GM21360 (cell line): ENCODE data around the gene PROX1.
"Not testable (repeated sequence)": the region's sequence is repeated elsewhere in the genome, so short reads cannot be mapped to it uniquely, and the experiment has no call there.

Experiments used
- ATAC-seq: cut with Tn5 transposase; IDR thresholded peaks from one replicate; pipeline ENCODE4 v1.9.1; 2021; ENCODE audit warnings: mild to moderate bottlenecking, moderate library complexity; ENCODE audit not compliant: unreplicated experiment

PROX1 gene

GRCh38 chr1:214066936-214067335 lies 79.2 kb downstream of the PROX1 start:
- no peak for ATAC-seq

DNA sequence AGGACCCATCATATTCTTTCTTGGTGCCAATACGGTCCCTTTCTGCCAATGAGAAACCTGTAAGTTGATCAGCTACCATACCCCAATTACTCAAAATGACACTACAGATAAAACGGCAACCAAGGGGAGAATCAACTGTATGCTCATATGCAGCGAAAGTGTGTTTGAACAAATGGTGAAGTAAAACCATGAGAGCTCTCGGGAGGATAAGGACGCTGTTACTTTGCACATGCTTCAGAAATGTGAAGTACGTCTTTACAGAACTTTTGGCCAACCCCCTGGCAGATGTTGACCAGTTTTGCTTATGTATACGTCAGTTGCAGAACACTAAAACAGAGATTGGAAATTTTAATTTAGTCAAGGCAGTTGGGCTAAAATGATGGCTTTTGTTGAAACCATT lies 79.6 kb downstream of the PROX1 start:
- no peak for ATAC-seq

- no peak for ATAC-seq
Measured at GRCh38 chr1:214067853-214068703, 80.3 kb downstream of the PROX1 start.

GRCh38 chr1:214068979-214069378 lies 81.2 kb downstream of the PROX1 start:
- ATAC-seq: no peak

- ATAC-seq: no peak
Measured at GRCh38 chr1:214071469-214071868, 83.7 kb downstream of the PROX1 start.

GRCh38 chr1:214072426-214073157 lies 84.8 kb downstream of the PROX1 start:
- ATAC-seq: no peak

DNA sequence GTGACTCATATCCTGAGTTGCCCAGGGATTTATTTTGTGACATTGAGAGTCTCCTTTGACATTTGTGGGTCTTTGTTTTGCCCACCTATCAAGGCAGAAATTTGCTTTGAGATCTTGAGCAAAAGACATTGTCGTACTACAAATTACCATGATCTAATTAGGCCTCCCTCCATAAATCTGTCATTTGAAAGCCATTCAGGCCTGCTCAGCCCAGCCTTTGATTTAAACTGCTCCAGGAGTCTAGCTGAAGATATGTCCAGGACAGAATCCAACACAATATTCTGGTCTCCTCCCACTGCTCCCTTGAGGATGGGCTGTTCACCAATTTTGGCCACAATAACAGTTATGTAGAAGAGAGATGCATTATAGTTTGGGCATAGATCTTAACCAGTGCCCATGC lies 86.7 kb downstream of the PROX1 start:
- no peak for ATAC-seq

DNA sequence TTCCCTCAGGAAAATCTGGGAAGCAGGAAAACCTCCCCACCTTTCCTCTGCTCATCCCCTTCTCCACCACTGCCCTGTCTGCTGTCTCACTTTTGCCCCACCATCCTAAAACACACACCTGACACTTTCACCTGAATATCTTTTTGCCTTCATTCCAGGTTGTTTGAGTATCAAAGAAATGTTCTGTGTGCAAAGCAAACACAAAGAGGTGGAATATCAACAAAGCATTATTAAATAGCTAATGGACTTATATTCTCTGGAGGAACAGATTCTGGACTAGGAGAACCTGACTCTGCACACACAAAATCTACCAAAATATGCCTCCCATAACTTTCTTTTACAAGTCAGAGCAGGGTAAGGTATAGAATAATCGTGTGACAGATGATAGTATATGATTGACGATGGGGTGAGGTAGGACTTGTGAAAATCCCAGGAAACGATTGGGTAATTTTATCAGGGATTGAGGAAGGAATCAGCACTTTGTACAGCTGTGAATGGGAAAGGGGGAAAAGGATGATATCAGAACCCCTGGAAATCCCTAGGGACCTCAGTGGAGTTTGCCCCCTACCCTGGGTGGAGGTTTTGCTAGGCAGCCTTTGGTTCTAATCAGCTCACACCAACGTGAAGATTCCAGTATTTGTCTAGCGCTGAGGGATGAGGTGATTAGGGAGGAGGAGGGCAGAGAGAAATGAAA lies 87.7 kb downstream of the PROX1 start:
- ATAC-seq: no peak

- ATAC-seq: no peak
Measured at GRCh38 chr1:214075999-214076707, 88.4 kb downstream of the PROX1 start.

DNA sequence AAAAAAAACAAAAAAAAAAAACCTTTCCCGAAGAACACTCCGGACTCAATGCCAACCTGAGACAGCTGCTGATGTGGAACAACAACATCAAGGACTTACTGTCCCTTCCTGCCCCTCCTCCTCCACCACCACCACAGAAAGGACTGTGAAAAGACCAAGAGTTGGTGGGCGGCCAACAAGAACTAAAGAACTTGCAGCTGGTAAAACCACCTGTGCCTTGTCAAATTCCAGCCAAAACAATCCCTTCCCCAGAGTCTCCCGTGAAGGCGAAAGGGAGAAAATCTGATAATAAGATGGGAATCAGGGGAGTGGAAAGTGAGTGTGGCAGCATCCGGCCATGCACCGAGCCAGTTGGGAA lies 88.9 kb downstream of the PROX1 start:
- no peak for ATAC-seq

GRCh38 chr1:214078950-214079349 lies 91.2 kb downstream of the PROX1 start:
- ATAC-seq: no peak

DNA sequence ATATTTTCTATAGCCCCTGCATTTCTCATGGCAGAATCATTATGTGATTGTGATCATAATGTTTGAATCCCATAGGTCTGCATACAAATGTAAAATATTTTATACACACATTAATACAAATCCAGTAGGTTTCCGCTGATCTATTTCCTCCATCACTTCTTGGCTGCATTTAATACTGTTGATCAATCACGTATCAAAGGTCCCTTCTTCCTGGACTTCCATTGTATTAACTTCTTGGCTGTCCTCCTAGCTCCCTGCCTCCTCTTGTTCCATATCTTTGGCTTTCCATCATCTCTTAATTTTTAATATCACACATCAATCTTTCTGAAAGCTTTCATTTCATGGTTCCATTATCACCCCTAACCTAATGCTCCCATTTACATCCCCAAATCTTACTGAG lies 97.6 kb downstream of the PROX1 start:
- no peak for ATAC-seq

DNA sequence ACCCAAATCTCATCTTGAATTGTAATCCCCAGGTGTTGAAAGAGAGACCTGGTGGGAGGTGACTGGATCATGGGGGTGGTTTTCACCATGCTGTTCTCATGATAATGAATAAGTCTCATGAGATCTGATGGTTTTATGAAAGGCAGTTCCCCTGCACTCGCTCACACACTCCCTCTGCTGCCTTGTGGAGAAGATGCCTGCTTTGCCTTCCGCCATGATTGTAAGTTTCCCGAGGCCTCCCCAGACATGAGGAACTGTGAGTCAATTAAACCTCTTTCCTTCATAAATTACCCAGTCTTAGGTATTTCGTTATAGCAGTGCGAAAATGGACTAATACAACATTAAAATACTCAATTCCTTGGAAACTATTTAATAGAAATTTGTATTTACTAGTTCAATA lies 99.2 kb downstream of the PROX1 start:
- no peak for ATAC-seq

DNA sequence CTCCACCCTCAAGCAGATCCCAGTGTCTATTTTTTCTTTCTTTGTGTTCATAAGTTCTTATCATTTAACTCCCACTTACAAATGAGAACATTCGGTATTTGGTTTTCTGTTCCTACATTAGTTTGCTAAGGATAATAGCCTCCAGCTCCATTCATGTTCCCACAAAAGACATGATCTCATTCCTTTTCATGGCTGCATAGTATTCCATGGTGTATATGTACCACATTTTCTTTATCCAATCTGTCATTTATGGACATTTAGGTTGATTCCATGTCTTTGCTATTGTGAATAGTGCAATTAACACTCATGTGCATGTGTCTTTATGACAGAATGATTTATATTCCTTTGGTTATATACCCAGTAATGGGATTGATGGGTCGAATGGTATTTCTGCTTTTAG lies 101.2 kb downstream of the PROX1 start:
- not testable (repeated sequence) for ATAC-seq
